NCI-H2081 treated with DMSO at 0.1 percent for 48 hours (cell line): ENCODE results near the gene TMEM181.
"Not testable (repeated sequence)": the region's sequence is repeated elsewhere in the genome, so short reads cannot be mapped to it uniquely, and the experiment has no call there.

Experiments used
- DNase-seq: peaks from one replicate; lab custom pipeline; 2025; lab: John Stamatoyannopoulos, UW

TMEM181 gene

DNA sequence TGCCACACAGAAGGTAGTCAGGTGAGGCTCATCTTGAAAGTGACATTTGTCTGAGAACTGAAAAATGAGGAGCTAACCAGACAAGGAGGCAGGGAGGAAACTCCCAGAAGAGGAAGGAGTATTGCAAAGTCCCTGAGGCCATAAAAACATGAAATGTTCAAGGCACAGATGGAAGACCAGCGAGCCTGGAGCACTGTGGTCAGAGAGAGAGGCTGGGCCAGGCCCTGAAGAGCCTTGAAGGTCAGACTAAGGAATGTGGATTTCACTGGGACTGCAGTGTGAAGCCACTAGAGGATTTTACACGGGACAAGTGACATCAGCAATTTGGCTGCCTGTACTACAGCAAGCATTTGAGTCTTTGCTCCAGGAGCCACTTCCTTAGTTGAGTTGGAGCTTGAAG is 21.1 kb upstream of the TMEM181 start:
- no peak for DNase-seq

DNA sequence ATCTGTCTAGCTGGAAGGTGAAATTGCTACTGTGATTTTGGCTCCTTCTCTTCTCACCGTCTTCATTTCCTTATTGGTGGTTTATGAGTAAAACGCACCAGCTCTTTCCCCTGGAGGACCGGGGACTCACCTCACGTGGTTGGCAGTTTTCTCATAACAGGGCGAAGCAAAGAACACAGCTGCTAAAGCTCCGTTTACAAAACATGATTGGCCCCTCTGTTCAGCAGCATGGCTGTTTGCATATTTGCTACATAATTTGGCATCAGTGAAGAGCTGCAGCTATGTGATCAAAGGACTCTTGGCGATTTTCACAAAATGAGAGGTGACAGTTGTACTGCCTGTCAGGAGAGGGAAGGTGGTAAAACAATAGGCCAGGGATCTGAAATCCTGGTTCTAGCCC is 20.5 kb upstream of the TMEM181 start:
- no peak for DNase-seq

DNA sequence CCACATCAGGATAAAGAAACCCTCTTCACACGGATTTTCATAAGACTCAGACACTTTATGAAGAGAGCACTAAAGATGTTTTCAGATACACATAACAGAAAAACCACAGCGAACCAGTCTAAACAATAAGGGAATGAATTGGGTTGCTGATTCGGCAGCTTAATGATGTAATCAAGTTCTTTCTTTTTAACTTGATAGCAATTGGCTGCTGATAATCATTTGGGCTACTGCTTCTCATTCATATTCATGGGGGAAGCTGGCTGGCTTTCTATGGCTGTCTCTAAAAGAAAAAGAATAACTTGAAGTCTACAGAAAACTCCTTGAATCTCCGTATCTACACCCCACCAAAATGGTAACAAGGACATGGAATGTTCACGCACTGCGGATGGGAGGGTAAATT is 20.0 kb upstream of the TMEM181 start:
- DNase-seq = no peak

GRCh38 chr6:158543606-158544185 is 16.2 kb upstream of the TMEM181 start:
- no peak for DNase-seq

GRCh38 chr6:158544428-158544827 is 15.5 kb upstream of the TMEM181 start:
- DNase-seq = no peak

DNA sequence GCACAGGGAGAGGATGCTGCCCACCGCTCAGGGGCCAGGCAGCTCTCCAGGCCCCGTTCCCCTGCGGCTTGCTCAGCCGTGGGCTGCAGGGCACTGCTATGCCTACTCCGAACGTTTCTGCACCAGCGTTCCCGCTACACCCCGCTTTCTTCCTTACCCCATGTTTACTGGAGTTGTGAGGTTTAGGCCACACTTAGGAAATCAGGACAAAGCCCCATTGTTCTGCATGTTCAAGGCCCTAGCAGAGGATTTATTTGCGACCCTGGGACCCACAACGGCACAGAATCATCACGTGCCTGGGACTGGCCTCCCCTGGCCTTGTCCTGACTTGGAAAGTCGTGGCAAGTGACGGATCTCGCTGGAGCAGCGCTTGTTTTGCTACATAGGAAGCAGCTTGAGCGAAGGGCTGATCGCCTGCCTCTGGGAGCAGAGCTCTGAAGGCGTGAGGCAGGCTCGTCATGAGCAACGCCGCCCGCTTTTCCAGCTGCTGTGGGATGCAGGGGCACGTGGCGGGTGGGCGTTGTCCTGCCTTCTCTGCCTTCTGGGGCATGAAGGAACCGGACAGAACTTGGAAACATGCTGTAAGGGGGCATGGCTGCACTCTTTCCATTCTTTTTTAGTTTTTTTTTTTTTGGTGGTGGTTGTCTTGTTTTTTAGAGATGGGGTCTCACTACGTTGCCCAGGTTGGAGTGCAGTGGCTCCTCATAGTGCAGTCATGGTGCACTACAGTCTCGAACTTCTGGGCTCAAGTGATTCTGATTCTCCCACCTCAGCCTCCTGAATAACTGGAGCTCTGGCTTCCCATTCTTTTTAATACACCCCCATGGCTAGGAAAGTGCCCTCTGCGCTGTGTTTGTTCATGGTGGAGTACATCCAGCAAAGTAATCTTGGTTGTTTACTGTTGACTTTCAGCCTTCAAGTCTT is 14.6 kb upstream of the TMEM181 start:
- no peak for DNase-seq

- DNase-seq = peak; percentile 59
Measured at GRCh38 chr6:158548418-158549161, 11.3 kb upstream of the TMEM181 start.

DNA sequence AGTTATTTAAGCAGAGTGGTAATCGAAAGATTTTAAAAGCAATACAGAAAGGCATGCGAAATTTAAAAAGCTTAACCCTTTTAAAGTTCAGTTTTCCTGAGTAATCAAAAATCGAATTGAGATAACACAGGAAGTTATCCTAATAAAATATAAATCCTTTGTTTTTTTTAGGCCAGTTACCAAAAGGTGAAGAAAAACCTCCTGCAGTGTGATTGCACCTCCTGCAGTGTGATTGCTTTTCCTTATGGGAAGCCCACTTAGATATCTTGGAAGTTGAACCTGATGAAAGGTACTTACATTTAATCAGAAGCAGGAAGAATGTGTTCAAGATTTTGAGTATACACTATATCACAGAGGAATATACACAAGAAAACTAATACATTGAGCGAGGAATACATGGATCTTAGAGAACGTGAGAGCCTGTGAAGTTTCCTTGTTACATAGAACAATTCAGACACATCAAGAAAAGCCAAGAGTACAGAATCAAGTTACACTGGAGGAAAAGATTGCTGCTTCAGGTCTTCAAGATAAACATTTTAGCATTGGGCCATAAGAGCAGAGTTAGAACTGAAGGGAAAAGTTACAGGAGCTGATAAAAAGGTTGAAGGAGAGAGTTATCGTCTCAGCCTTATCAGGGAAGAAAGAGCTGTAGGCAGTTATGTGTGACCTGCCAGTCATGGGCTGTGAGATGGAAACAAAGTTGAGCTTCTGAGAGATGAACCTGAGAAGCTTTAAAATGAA is 7.7 kb upstream of the TMEM181 start:
- no peak for DNase-seq

- no peak for DNase-seq
Measured at GRCh38 chr6:158552796-158553138, 7.1 kb upstream of the TMEM181 start.

- no peak for DNase-seq
Measured at GRCh38 chr6:158554611-158555361, 5.1 kb upstream of the TMEM181 start.

- no peak for DNase-seq
Measured at GRCh38 chr6:158556113-158556512, 3.8 kb upstream of the TMEM181 start.

DNA sequence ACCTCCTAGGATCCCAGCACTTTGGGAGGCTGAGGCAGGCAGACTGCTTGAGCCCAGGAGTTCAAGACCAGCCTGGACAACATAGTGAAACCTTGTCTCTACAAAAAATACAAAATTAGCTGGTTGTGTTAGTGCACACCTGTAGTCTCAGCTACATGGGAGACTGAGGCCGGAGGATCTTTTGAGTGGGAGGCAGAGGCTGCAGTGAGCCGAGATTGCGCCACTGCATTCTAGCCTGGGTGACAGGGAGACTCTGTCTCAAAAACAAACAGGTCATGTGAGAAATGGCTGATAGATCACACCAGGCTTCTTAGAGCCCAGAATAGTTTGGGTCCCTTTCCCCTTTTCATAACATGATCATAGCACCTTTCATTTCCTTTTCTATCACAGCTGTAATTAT is 2.8 kb upstream of the TMEM181 start:
- not testable (repeated sequence) for DNase-seq

DNA sequence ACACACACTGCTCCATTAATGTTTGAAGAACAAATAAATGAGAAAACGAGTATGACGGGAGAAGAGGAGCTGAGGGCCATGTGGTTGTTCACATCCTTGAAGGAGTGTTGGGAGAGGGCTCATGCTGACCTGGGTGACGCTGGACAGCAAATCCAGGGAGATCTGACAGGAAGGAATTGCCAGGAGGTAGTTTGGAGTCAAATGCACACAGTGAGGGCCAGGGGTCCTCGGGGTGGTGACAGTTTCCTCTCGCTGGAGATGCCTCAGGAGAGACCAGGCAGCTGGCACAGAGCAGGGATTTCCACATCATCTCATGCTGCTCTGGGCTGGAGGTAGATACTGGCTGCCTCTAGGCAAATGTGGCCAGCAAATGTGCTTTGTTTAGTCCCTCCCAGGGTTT is 2.0 kb upstream of the TMEM181 start:
- no peak for DNase-seq

DNA sequence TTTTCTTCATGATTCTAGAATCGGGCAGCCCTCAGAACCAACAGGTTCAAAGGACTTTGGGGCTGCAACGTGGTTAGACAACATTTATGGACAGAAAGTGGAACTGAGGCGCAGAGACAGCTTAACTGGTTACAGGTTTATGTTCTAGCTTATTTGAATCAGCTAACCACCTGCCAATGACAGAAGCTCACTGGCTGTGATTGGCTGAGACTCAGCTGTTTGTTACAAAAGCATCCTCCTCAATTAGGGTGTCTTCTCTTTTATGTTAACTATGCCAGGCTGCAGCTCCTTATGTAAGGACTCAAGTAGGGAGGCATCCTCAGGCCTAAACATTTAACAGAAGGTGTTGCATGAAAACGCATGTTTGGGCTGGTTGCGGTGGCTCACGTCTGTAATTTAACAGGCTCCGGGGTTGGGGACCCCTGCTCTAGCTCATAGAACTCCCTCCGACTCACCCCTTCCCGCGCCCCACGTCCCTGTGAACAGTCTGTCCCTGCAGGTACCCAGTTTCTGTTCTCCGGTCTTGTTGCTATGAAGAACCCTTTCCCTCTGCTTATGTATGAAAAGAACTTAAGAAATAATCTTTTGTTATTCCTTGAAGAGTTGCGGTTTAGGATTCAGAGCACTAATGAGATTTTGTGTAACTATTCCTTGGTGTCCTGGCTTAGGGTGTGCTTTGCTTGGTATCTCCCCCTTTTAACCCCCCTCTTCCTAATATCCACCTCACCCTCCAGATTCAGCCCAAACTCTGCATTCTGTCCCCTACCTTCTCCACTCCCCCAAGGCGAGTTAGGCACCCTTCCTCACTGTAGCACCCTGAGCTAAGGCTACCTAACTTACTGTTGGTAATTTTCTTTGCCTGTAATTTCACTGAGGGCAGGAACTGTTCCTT is 1.2 kb upstream of the TMEM181 start:
- DNase-seq = no peak

DNA sequence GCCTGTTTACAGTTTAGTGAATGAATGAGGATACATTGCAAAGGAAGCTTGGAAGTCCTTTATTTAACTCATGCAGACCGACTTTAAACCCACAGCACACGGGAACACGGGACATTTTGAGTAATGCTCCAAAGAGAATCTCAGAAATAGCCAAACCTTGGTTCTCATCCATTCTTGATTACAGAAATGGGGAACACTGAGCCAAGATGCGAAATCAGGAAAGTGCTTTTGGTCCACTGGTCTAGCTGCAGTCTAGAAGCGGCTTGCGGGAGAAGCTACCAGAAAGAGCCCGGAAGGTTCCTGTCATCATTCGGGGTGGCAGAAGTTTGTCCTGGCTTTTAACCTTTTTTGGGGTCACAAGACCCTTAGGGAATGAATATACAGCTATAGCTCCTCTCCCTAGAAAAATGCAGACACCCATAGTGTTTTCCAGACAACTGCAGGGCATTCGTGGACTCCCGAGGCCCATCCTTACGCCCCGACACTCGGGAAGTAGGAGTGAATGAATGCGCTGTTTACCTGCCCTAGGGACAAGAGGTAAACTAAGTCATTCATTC is 475 bp upstream of the TMEM181 start:
- DNase-seq = no peak

DNA sequence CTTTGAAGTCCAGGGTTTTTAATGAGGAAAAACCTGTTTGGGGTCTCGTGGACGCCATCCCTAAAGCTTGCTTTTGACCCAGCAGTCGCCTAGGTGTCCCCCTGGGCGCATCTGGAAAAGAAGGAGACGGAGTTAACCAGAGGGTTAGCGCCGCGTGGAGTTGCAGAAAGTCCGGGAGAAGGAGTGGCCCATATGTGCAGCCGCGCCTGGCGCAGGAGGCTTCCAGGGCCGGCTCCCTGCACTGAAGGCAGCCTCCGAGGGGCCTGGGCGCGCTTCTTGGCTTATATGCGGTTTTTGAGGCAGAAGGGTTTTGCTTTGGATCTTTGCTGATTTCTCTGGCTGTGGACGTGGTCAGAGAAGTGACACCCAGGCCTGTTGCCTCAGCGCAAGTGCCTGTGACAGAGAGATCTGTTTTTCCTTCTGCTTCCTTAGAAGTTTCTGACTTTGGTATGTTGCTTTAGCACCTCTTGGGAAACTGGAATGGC is 987 bp downstream of the TMEM181 start:
- DNase-seq = no peak

DNA sequence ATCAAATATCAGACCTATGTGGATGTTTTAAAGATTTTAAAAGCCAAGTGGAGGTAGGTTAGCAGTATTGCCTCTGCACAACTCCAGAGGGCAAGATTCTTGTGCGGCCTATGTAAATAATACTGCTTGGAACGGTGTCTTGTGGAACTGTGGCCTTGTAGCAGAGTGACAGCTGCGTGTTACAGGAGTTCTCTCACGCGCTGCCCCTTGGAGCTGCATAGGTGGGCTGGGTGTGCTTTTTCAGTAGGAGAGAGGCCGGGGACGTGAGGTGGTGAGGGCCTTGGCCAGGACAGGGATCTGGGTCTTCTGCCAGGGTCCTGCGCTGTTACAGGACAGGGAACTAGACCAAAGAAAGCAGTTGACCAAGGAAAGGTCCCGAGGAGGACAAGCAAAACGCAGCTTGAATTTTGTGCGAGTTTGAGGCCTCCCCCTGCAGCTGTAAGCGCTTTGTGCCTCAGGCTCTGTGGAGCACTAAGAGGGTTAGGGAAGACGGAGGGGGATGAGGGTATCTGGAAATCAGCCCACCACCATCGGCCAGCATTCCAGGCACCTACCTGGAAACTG is 1.5 kb downstream of the TMEM181 start:
- no peak for DNase-seq

- DNase-seq = no peak
Measured at GRCh38 chr6:158561938-158562337, 2.0 kb downstream of the TMEM181 start.

- DNase-seq = no peak
Measured at GRCh38 chr6:158564243-158565121, 4.6 kb downstream of the TMEM181 start.
